GM18498 (cell line): ENCODE results near the gene SLC25A25.
"Not testable (repeated sequence)": the region's sequence is repeated elsewhere in the genome, so short reads cannot be mapped to it uniquely, and the experiment has no call there.

Experiments
- ATAC-seq: cut with Tn5 transposase; IDR thresholded peaks from one replicate; pipeline ENCODE4 v1.9.1; 2021; ENCODE audit warnings: mild to moderate bottlenecking, moderate library complexity; ENCODE audit not compliant: unreplicated experiment

Gene SLC25A25

DNA sequence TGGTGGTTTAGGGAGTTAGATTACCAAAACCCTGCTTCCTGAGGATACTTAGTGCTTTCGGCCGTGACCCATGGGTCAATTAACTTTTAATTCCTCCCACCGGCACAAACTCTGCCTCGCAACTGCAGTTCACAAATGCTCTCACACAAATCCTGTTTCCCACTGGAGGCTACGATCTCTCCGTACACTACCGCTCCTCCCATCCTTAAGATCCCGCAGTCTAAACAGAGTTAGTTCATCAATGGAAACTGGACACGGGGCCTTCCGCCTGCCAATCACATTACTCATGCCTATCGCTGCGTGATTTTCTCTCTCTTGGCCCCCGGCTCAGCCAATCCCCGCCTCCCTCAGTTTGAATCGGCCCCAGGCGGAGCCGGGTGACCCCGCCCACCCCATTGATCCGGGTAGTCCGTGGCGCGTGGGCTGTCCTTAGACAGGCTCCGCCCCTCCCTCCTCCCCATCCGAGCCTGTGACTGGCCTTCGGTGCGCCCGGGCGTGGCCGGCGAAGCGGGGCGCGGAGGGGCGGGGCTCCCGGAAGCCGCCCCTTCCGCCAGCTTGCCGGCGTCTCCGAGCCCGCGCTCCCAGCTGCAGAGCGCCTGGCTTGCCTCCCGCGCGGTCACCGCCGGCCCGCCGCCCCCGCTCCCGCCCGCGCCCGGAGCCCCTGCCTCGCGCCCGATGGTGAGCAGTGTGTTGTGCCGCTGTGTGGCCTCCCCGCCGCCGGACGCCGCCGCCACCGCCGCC is at the start of gene SLC25A25:
Gene SLC25A25, plus strand, starts transcription at position 588 of the 741 bp plus-strand sequence. Its CDS starts 88 bp downstream, at position 676.
- peak; percentile 75 for ATAC-seq

DNA sequence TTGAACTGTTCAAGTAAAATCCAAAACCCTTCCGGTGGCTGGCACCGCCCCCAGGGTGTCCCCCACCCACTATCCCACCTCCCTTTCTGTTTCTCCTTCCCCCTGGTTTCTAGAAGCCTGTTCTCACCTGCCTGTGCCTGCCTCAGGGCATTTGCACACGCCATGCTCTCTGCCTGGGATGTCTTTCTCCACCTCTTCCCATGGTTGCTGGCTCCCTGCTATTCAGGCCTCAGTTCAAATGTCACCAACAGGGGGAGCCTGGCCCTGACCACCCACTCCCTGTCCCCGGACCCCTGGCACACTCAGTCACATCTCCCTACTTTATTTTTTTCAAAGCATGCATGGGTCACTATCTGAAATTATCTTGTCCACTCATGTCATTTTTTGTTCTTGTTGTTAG is 47.3 kb upstream of the SLC25A25 start:
- no peak for ATAC-seq

DNA sequence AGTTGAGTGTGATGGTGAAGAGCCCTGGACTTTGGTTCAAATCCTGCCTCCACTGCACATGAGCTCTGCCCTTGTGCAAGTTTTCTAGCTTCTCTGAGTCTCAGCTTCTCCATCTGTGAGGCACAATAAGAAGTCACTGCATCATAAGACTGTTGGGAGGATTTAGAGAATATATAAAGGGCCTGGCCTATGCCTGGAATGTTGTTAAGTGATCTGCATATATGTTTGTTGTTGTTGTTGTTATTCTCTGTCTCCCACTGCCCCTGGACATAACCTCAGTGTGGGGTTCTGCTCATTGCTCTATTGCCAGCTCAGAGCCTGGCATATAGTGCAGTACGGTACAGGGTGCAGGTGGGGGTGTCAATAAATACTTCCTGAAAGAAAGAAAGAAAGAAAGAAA is 46.9 kb upstream of the SLC25A25 start:
- no peak for ATAC-seq

DNA sequence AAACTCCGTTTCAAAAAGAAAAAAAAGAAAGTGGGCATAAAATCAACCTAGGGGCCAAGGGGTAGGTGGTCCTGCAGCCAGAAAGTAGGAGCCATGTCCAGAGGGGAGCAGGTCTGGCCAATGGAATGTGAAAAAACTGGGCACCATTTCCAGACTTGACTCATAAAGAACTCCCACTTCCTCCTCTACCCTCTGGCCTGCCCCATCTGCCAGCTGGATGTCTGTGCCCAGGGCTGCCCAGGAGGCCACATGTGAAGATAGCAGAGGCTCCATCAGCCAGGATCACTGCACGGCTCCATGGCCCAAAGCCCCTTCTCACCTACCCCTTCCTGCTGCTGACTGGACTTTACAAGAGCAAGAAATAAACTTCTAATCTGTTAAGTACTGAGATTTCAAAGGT is 45.1 kb upstream of the SLC25A25 start:
- no peak for ATAC-seq

DNA sequence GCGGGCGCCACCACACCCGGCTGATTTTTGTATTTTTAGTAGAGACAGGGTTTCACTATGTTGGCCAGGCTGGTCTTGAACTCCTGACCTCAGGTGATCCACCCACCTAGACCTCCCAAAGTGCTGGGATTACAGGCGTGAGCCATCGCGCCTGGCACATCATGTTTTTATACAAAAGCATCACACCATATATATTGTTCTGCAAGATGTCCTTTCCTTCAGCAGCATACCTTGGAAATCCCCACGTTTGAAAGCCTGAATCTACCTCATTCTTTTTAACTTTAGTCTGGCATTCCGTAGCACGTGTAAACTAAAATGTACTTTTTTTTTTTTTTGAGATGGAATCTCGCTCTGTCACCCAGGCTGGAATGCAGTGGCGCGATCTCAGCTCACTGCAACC is 44.4 kb upstream of the SLC25A25 start:
- ATAC-seq, result not testable (repeated sequence)

DNA sequence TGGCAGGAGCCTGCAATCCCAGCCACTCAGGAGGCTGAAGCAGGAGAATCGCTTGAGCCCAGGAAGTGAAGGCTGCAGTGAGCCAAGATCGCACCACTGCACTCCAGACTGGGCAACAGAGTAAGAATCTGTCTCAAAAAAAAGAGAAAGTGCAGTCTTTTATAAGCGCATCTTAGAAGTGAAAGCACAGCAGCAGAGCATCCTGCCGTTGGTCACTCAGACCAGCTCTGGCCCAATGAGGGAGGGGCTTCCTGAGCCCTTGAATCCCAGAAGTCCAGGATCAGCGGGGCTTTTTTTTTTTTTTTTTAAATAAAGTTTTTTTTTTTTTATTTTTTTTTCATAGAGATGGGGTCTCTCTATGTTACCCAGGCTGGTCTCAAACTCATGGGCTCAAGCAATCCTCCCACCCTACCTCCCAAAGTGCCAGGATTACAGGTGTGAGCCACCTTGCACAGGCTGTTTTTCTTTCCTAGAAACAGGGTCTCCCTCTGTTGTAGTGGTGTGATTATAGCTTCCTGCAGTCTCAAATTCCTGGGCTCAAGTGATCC is 43.2 kb upstream of the SLC25A25 start:
- no peak for ATAC-seq

DNA sequence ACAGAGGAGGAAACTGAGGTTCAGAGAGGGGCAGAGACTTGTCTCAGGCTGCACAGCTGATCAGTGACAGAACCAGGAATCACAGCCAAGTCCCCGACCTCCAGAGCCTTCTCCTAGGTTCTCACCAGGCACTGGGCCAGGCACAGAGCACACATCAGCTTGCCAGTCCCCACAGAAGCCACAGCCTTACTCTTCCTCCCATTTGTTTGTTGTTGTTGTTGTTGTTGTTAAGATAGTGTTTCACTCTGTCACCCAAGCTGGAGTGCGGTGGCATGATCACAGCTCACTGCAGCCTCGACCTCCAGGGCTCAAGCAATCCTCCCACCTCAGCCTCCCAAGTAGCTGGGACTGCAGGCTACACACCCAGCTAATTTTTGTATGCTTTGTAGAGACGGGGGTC is 42.3 kb upstream of the SLC25A25 start:
- ATAC-seq, result no peak

DNA sequence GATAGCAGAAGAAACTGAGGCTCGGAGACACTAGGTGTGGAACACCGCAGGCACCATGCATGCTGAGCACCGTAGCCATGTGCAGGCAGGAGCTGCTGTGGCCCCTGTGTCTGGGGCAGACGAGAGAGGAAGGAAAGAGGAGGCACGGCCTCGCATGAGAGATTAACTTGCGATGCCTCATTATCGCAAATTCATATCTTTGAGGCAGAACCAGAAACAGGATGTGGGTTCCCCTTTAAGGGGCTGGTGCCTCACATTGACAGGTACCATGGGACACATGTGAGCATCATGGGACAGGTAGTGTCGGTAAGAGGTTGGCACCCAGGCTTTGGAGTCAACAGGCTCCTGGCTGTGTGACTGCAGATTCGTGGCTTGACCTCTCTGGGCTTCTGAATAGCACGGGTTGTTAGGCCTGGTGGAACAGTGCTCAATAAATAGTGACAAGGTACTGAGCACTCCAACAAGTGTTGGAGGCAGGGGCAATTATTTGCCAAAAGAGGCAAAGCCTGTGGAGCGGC is 41.7 kb upstream of the SLC25A25 start:
- ATAC-seq, result peak; percentile 49

DNA sequence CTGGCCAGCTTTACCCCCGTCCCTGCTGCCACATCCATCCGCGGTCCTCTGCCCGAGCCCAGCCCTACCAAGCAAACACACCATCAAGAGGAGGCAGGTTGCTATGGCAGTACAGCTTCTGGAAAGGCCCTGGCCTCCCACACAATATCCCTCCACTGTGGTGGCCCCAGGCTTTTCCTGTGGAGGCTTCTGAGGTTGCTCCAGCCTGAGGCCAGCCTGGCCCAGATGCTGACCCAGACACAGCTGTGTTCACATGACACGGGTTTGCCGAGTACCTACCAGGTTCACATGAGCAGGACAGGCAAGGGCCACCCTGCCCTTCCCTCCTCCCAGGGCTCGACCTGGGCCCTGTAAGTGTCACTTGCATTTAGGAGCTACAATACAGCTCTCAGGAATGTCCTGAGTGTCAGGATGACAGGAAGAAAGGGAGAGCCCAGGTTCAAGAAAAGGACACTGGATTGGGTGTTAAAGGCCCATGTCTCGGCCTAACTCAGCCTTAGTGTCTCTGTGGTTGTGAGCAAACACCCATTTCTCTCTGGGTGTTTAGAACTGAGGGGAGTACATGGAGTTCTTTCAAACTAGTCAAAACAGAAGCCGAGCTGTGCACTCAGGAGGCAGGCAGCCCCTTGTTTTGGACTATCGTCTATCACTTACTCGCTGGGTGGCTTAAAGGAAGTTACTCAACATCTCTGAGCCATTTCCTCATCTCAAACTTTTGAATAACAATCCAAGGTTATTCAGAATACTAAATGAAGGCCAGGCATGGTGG is 41.1 kb upstream of the SLC25A25 start:
- peak; percentile 17 for ATAC-seq

DNA sequence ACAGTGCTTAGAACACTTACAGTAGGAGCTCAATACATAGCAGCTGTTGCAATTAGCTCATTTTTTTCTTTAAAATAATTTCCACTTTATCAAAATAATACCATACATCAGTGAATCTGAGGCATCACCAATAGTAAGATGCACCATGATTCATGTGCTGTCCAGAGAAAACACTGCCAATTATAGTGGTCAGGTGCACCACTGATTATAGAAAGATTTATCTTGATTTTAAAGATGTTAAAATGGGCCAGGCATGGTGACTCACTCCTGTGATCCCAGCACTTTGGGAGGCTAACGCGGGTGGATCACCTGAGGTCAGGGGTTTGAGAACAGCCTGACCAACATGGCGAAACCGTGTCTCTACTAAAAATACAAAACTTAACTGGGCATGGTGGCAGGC is 40.3 kb upstream of the SLC25A25 start:
- ATAC-seq, result no peak

DNA sequence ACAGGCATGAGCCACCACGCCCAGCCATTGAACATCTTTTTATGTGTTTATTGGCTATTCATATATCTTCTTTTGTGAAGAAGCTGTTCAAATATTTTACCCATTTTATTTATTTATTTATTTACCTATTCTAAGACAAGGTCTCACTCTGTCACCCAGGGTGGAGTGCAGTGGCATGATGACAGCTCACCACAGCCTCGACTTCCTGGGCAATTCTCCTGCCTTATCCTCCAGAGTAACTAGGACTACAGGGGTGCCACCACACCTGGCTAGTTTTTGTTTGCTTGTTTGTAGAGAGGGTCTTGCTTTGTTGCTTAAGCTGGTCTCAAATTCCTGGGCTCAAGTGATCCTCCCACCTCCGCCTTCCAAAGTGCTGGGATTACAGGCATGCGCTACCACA is 34.4 kb upstream of the SLC25A25 start:
- ATAC-seq, result no peak

DNA sequence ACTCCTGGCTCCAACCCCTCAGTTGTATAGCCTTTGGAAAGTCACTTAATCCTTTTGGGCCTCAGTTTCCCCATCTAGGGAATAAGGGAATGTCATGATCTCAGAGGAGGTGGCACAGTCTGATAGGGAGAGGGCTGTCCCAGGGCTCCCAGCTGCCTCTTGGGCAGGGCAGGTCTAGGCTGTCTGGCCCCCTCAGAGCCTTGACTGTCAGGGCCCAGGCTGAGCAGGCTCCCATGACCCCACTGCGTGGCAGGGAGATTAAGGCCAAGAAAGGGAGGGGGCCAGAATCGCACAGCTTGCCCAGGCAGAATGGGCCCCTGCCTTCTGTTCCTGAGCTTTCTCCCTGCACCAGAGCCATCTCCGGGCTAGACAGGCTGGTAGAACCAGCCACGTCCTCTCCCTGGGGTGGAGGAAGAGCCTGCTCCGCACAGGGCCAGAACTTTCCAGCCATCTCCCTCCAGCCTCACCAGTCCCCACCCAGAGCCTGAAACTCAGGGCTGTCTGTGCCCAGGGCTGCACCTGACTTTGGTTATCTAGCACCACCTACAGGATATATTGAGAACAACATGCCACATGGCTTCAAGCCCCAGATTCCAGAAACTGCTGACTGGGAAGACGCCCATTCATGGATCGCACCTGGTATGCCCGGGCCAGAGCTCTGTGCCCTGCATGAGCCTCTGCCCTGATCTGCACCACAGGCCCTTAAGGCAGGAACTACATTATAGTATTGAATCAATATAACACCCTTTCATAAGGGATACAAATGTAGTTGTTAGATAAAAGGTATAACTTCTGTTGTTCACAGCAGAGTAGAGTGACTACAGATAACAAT is 33.0 kb upstream of the SLC25A25 start:
- peak; percentile 48 for ATAC-seq

DNA sequence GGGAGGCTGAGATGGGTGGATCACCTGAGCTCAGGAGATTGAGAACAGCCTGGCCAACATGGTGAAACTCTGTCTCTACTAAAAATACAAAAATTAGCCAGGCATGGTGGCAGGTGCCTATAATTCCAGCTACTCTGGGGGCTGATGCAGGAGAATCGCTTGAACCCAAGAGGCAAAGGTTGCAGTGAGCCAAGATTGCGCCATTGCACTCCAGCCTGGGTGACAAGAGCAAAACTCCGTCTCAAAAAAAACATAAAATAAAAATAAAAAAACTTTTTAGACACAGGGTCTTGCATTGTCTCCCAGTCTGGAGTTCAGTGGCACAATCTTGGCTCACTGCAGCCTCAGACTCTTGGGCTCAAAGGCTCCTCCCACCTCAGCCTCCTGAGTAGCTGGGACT is 31.5 kb upstream of the SLC25A25 start:
- ATAC-seq, result not testable (repeated sequence)

DNA sequence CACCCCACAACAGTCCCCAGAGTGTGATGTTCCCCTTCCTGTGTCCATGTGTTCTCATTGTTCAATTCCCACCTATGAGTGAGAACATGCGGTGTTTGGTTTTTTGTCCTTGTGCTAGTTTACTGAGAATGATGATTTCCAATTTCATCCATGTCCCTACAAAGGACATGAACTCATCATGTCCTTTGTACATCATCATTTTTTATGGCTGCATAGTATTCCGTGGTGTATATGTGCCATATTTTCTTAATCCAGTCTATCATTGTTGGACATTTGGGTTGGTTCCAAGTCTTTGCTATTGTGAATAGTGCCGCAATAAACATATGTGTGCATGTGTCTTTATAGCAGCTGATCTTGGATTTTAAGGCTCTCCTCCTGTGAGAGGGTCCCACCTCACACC is 27.2 kb upstream of the SLC25A25 start:
- ATAC-seq, result not testable (repeated sequence)

DNA sequence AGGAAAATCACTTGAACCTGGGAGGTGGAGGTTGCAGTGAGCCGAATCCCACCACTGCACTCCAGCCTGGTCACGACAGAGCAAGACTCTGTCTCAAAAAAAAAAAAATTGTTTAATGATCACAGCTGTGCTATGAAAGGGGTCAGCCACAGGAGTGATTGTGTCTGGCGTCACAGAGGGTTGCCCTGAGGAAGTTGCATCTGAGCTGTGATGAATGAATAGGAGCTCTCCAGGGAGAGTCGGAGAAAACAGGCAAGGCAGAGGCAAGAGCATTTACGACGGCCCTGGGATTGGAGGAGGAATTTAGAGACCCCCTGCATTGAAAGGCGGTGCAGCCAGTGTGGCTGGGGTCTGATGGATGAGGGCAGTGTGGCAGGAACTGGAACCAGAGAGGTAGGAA is 26.0 kb upstream of the SLC25A25 start:
- no peak for ATAC-seq

DNA sequence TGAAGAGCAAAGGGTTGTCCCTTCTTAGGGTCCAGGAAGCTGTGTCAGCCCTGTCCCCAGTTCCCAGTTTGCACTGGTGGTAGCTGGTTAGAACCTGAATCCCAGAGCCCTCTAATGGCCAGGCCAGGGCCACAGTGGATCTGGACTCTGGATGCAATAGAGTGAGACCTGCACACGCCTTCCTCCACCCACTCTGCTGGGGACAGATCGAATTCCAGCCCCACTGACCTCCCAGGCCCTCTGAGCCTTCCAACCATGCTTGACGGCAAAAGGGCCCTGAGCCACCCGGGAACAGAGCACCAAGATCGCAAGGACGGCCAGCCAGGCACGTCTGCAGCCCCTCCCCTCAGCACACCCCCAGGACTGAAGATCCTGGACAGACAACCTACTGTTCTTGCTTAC is 24.6 kb upstream of the SLC25A25 start:
- no peak for ATAC-seq

DNA sequence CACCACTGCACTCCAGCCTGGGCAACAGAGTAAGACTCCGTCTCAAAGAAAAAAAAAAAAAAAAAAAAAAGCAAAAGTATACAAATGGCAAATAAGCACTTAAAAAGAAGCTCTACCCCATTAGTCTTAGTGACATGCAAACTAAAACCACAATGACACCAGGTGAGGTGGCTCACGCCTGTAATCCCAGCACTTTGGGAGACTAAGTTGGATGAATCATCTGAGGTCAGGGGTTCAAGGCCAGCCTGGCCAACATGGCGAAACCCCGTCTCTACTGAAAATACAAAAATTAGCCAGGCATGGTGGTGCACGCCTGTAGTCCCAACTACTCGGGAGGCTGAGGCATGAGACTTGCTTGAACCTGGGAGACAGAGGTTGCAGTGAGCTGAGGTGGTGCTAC is 22.6 kb upstream of the SLC25A25 start:
- not testable (repeated sequence) for ATAC-seq

DNA sequence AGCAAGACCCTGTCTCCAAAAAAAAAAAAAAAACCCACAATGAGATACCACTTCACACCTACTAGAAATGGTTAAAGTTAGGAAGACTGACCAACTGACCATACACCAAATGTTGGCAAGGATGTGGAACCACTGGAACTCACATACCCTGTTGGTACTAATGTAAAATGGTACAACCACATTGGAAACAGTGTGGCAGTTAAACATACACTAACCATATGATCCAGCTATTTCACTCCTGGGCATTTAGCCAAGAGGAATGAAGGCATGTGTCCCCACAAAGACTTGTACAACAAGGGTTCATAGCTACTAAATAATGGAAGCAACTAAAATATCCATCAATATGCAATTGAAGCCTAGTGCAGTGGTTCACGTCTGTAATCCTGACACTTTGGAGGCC is 22.2 kb upstream of the SLC25A25 start:
- no peak for ATAC-seq

DNA sequence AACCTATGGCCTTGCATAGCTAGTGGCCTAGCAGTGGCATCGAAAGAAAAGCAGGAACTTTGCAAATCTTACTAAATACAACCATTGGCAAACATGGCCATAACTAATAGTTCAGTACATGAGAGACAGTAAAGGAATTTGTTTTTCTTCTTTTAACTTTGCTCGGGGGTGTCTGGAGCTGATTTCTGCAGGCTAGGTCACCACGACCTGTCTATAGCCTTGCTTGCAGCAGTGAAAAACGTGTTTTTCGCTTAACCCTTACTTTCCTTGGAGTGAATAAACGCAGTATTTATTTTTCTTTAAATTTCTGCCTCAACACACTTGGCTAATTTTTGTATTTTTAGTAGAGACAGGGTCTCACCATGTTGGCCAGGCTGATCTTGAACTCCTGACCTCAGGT is 20.8 kb upstream of the SLC25A25 start:
- ATAC-seq, result no peak

DNA sequence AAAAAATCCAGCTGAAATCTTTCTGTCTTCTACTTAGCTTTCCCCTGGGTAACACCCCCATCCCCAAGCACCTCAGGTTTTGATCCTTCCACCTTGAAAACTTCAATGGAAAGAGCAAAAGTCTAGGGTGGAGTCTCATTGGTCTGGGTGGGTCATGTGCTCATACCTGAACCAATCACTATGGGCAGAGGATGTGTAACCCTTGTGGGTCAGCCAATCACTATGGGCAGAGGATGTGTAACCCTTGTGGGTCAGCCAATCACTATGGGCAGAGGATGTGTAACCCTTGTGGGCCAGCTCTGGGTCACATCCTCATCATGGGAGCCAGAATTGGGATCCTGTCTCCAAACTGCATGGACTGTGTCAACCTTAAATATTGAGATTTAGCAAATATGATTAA is 19.4 kb upstream of the SLC25A25 start:
- no peak for ATAC-seq

DNA sequence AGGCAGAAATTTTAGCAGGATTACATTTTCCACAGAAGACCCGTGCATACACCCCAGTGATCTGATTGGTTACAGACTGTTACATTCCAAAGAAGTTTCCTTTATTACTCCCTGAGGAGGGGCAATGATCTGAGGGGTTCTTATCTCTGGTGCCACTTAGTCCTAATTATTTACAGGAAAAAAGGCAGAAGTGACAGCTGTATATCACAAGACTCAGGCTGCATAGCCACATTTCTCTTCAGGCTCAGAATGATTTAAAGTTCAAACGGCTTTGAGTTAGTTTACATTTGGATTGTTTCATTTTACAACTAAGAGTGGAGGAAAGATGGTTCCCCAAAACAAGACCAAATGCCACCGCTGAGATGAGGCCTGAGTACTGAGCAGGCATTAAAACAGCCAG is 18.2 kb upstream of the SLC25A25 start:
- ATAC-seq, result no peak
